Measurements from ENCODE around the gene EML6.

DNA sequence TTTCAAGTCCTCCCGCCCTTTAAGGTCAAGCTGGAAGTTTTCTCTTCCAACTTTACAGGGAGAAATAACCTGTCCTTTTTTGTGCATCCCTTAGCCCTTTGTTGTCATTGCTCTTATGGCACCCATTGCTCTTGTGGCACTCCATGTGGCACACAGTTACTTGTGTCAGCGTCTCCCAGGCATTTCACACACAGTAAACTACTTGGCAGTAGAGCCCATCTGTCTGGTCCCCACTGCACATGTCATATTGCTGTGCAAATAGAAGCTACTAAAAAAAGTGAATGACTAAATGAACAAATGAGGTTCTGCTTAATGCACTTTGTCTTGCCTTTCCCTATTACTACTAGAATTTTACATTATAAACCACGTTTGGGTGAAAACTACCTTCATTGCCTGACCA is 149.3 kb downstream of the EML6 start:
- TF ChIP-seq, protein P1, sequence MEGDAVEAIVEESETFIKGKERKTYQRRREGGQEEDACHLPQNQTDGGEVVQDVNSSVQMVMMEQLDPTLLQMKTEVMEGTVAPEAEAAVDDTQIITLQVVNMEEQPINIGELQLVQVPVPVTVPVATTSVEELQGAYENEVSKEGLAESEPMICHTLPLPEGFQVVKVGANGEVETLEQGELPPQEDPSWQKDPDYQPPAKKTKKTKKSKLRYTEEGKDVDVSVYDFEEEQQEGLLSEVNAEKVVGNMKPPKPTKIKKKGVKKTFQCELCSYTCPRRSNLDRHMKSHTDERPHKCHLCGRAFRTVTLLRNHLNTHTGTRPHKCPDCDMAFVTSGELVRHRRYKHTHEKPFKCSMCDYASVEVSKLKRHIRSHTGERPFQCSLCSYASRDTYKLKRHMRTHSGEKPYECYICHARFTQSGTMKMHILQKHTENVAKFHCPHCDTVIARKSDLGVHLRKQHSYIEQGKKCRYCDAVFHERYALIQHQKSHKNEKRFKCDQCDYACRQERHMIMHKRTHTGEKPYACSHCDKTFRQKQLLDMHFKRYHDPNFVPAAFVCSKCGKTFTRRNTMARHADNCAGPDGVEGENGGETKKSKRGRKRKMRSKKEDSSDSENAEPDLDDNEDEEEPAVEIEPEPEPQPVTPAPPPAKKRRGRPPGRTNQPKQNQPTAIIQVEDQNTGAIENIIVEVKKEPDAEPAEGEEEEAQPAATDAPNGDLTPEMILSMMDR (IDR thresholded peaks at IDR 0.05; ENCODE audit: low read depth, low read length): no peak
- TF ChIP-seq EZH2phosphoT487 (IDR thresholded peaks at IDR 0.05; ENCODE audit: low read depth): no peak
